Activated B cell treated with CpG ODN at 0.5 μM for 24 hours (primary cell): Measurements from ENCODE around the gene FAM32A. TPM values are rescaled to one million over a fixed set of nuclear protein-coding genes. Genes with fewer than 3 reads are reported as not detected.

ENCODE experiments used
- ATAC-seq: fragments of 200-7000 bp; cut with Tn5 transposase; one replicate; pipeline ENCODE4 v1.10.0; 2021; ENCODE audit warnings: low read depth, mild to moderate bottlenecking, moderate library complexity
- CTCF ChIA-PET: fragments of 350-600 bp; sonication (Branson Sonifier 250); formaldehyde crosslinking; loops from one replicate; lab custom pipeline; 2021; ENCODE audit warnings: antibody characterized with exemption; lab: Charles Lee
- POLR2A ChIA-PET: fragments of 350-600 bp; sonication (Branson Sonifier 250); formaldehyde crosslinking; loops from one replicate; lab custom pipeline; 2021; ENCODE audit warnings: antibody characterized with exemption; lab: Charles Lee
- DNase-seq: peaks from one replicate; pipeline ENCODE4 v3.0.0; 2022
- H3K27ac Mint-ChIP-seq: one replicate; pipeline ENCODE4 v1.8.0; 2020; ENCODE audit warnings: mixed read lengths
- H3K27me3 Mint-ChIP-seq: one replicate; pipeline ENCODE4 v1.8.0; 2021; ENCODE audit warnings: mixed read lengths
- H3K36me3 Mint-ChIP-seq: one replicate; pipeline ENCODE4 v1.8.0; 2021; ENCODE audit warnings: low read depth, mixed read lengths
- H3K4me1 Mint-ChIP-seq: one replicate; pipeline ENCODE4 v1.8.0; 2021; ENCODE audit warnings: mixed read lengths
- H3K4me3 Mint-ChIP-seq: one replicate; pipeline ENCODE4 v1.8.0; 2020; ENCODE audit warnings: mild to moderate bottlenecking, mixed read lengths
- H3K9me3 Mint-ChIP-seq: one replicate; pipeline ENCODE4 v1.8.0; 2020; ENCODE audit warnings: mixed read lengths
- CTCF ChIP-seq: fragments of 200-600 bp; IDR thresholded peaks from one replicate; pipeline ENCODE4 v1.8.0; 2022; ENCODE audit warnings: antibody characterized with exemption, mild to moderate bottlenecking
- intact Hi-C: fragments of 100-400 bp; cut with micrococcal nuclease; formaldehyde crosslinking; loops from one replicate; pipeline ENCODE4 v1.15.1; 2024
- total RNA-seq: library from RNA; stranded (reverse); gene quantifications from 2 replicates; pipeline ENCODE4 v1.2.3, GENCODE V29; 2022

The FAM32A gene
- total RNA-seq, 1 donor from 2014 or later = 52.2 TPM

- peaks cover 64% of the 10 kb centered on the region for H3K36me3 Mint-ChIP-seq
- no peak for ATAC-seq
- peak overlapping the region; percentile 76 for H3K27ac Mint-ChIP-seq
- no peaks in the 10 kb centered on the region for H3K9me3 Mint-ChIP-seq
- no peak for DNase-seq
- POLR2A ChIA-PET = interaction anchor here (0.6 kb wide), 2 partner anchors 65 to 372 kb away, joined by 3 to 4 read pairs; no protein-coding TSS in a partner anchor
- CTCF ChIA-PET = no interaction called here
- H3K27me3 Mint-ChIP-seq = no peaks in the 10 kb centered on the region
- peak overlapping the region; percentile 13 for H3K4me3 Mint-ChIP-seq
- peaks cover 42% of the 10 kb centered on the region for H3K4me1 Mint-ChIP-seq
- TF ChIP-seq CTCF = no peak
- intact Hi-C loops = no loop called here
Observed at GRCh38 chr19:16202320-16203255, 17.4 kb downstream of the FAM32A start.

- Mint-ChIP-seq H3K9me3 (no peaks in the 10 kb centered on the region), H3K4me3 (no peak overlapping the region), H3K36me3 (peaks cover 71% of the 10 kb centered on the region), H3K27me3 (no peaks in the 10 kb centered on the region), H3K27ac (peak overlapping the region; percentile 76), H3K4me1 (peaks cover 39% of the 10 kb centered on the region)
- no peak for DNase-seq
- no peak for TF ChIP-seq CTCF
- ATAC-seq = peak; percentile 23
- POLR2A ChIA-PET = interaction anchor here (0.7 kb wide), 1 partner anchor 8 kb away, joined by 11 read pairs; no protein-coding TSS in a partner anchor
- intact Hi-C loops = no loop called here
- CTCF ChIA-PET = no interaction called here
Observed at GRCh38 chr19:16203256-16204004, 18.2 kb downstream of the FAM32A start.

GRCh38 chr19:16204005-16204294, 18.7 kb downstream of the FAM32A start:
- H3K4me1 Mint-ChIP-seq = peaks cover 34% of the 10 kb centered on the region
- DNase-seq = no peak
- peaks cover 76% of the 10 kb centered on the region for H3K36me3 Mint-ChIP-seq
- peak overlapping the region; percentile 41 for H3K27ac Mint-ChIP-seq
- H3K4me3 Mint-ChIP-seq = no peak overlapping the region
- POLR2A ChIA-PET = interaction anchor here (0.7 kb wide), 1 partner anchor 8 kb away, joined by 11 read pairs; no protein-coding TSS in a partner anchor
- no peak for TF ChIP-seq CTCF
- no peaks in the 10 kb centered on the region for H3K27me3 Mint-ChIP-seq
- no peak for ATAC-seq
- intact Hi-C loops = no loop called here
- CTCF ChIA-PET = no interaction called here
- H3K9me3 Mint-ChIP-seq = no peaks in the 10 kb centered on the region

GRCh38 chr19:16205205-16206045, 20.2 kb downstream of the FAM32A start:
- no peaks in the 10 kb centered on the region for H3K9me3 Mint-ChIP-seq
- no peak for DNase-seq
- H3K36me3 Mint-ChIP-seq = peaks cover 83% of the 10 kb centered on the region
- no peak for TF ChIP-seq CTCF
- CTCF ChIA-PET = no interaction called here
- ATAC-seq = no peak
- H3K4me1 Mint-ChIP-seq = peaks cover 24% of the 10 kb centered on the region
- H3K27ac Mint-ChIP-seq = no peak overlapping the region
- H3K27me3 Mint-ChIP-seq = no peaks in the 10 kb centered on the region
- no peak overlapping the region for H3K4me3 Mint-ChIP-seq
- intact Hi-C loops = no loop called here
- POLR2A ChIA-PET = no interaction called here
